ENCODE results near the gene EMC8.

- no peak for TF ChIP-seq CTCF (IDR thresholded peaks at IDR 0.05)
- no peak for TF ChIP-seq POLR2A (IDR thresholded peaks at IDR 0.05)
- TF ChIP-seq POLR2AphosphoS5 (IDR thresholded peaks at IDR 0.05): no peak
Measured at GRCh38 chr16:85750827-85751697, 48.3 kb downstream of the EMC8 start, which contains the start of gene C16orf74.

Data from breast epithelium (tissue), 3 donors.